Measurements from ENCODE around the gene IGSF21.

- TF ChIP-seq TAF1 (IDR thresholded peaks at IDR 0.05; ENCODE audit: low read depth, low read length) (no peak), POLR2A (IDR thresholded peaks at IDR 0.05; ENCODE audit: low read depth, low read length) (no peak), POLR2AphosphoS5 (IDR thresholded peaks at IDR 0.05; ENCODE audit: low read depth, low read length) (no peak)
Measured at GRCh38 chr1:18069903-18070302, 37.7 kb upstream of the IGSF21 start.

Measured in GM12891 (cell line).